Activated CD8-positive, alpha-beta memory T cell treated with anti-CD3 and anti-CD28 coated beads, Interleukin-2, amount 10 ng/mL, durations not matched to agents 7 days and 5 days (primary cell): ENCODE data around the gene SFT2D1. TPM values are rescaled to one million over a fixed set of nuclear protein-coding genes. Genes with fewer than 3 reads are reported as not detected.
A peak's percentile ranks its signal among the peaks of the same experiment; 100 is the strongest.
"Not testable (repeated sequence)": the region's sequence is repeated elsewhere in the genome, so short reads cannot be mapped to it uniquely, and the experiment has no call there.

Experiments used
- ATAC-seq: fragments of 150-1000 bp; cut with Tn5 transposase; one replicate; pipeline ENCODE4 v1.10.0; 2021; ENCODE audit warnings: moderate library complexity
- CTCF ChIA-PET: fragments of 350-600 bp; sonication (Branson Sonifier 250); formaldehyde crosslinking; loops from one replicate; lab custom pipeline; 2021; ENCODE audit warnings: antibody characterized with exemption; lab: Charles Lee
- DNase-seq: peaks from one replicate; pipeline ENCODE4 v3.0.0-alpha.2; 2020
- H3K27ac Mint-ChIP-seq: one replicate; pipeline ENCODE4 v1.8.0; 2021; ENCODE audit warnings: mild to moderate bottlenecking, mixed read lengths
- H3K27me3 Mint-ChIP-seq: one replicate; pipeline ENCODE4 v1.8.0; 2021; ENCODE audit warnings: mixed read lengths
- H3K36me3 Mint-ChIP-seq: one replicate; pipeline ENCODE4 v1.8.0; 2021; ENCODE audit warnings: mild to moderate bottlenecking, mixed read lengths
- H3K4me1 Mint-ChIP-seq: one replicate; pipeline ENCODE4 v1.8.0; 2021; ENCODE audit warnings: mixed read lengths
- H3K4me3 Mint-ChIP-seq: one replicate; pipeline ENCODE4 v1.8.0; 2021; ENCODE audit warnings: mild to moderate bottlenecking, moderate library complexity, mixed read lengths
- H3K9me3 Mint-ChIP-seq: one replicate; pipeline ENCODE4 v1.8.0; 2022; ENCODE audit warnings: low read depth, mixed read lengths
- total RNA-seq, 2 experiments: library from RNA; stranded (reverse); gene quantifications; one replicate each; pipeline ENCODE4 v1.2.3, GENCODE V29; 2021

Gene SFT2D1
- total RNA-seq, result 10 to 100 TPM; 35.6 to 40.0 TPM

GRCh38 chr6:166342349-166343149 is at the start of gene SFT2D1:
Gene SFT2D1 (minus strand): TSS chr6:166342545. CDS start chr6:166342481, 64 bp downstream.
- peak within 1 kb of the TSS; percentile 89 for H3K4me3 Mint-ChIP-seq
- H3K27me3 Mint-ChIP-seq, result peaks cover 14% of the 10 kb centered on the region
- H3K36me3 Mint-ChIP-seq, result no peaks in the 10 kb centered on the region
- no peaks in the 10 kb centered on the region for H3K9me3 Mint-ChIP-seq
- ATAC-seq (peak; percentile 81), DNase-seq (peak; percentile 91)
- H3K27ac Mint-ChIP-seq, result peak within 1 kb of the TSS; percentile 90
- CTCF ChIA-PET, result interaction anchor here (1.0 to 2.1 kb wide), 3 partner anchors 29 to 41 kb away, joined by 4 to 18 read pairs (median 6); no protein-coding TSS in a partner anchor
- H3K4me1 Mint-ChIP-seq, result peaks cover 11% of the 10 kb centered on the region

- CTCF ChIA-PET, result interaction anchor here (1.4 kb wide), 1 partner anchor 75 kb away, joined by 5 read pairs; no protein-coding TSS in a partner anchor
- Mint-ChIP-seq H3K36me3 (no peaks in the 10 kb centered on the region), H3K27ac (no peak overlapping the region), H3K9me3 (no peaks in the 10 kb centered on the region), H3K4me3 (no peak overlapping the region), H3K27me3 (peaks cover 14% of the 10 kb centered on the region), H3K4me1 (peaks cover 2% of the 10 kb centered on the region)
- ATAC-seq, result no peak
- no peak for DNase-seq
Observed at GRCh38 chr6:166389119-166389518, 46.8 kb upstream of the SFT2D1 start.

- no peak overlapping the region for H3K27ac Mint-ChIP-seq
- H3K4me1 Mint-ChIP-seq, result peaks cover 6% of the 10 kb centered on the region
- no peaks in the 10 kb centered on the region for H3K36me3 Mint-ChIP-seq
- peaks cover 12% of the 10 kb centered on the region for H3K27me3 Mint-ChIP-seq
- no peak for DNase-seq
- ATAC-seq, result no peak
- H3K9me3 Mint-ChIP-seq, result no peaks in the 10 kb centered on the region
- CTCF ChIA-PET, result interaction anchor here (0.6 to 2.5 kb wide), 3 partner anchors 12 to 153 kb away, joined by 3 to 13 read pairs (median 5); no protein-coding TSS in a partner anchor
- no peak overlapping the region for H3K4me3 Mint-ChIP-seq
Observed at GRCh38 chr6:166388290-166389004, 46.1 kb upstream of the SFT2D1 start.

- CTCF ChIA-PET, result interaction anchor here (1.0 to 2.5 kb wide), 2 partner anchors 13 to 75 kb away, joined by 4 to 13 read pairs; no protein-coding TSS in a partner anchor
- ATAC-seq (no peak), DNase-seq (no peak)
- Mint-ChIP-seq H3K36me3 (no peaks in the 10 kb centered on the region), H3K9me3 (no peaks in the 10 kb centered on the region), H3K27ac (no peak overlapping the region), H3K4me3 (no peak overlapping the region), H3K27me3 (peaks cover 12% of the 10 kb centered on the region), H3K4me1 (peaks cover 6% of the 10 kb centered on the region)
Observed at GRCh38 chr6:166387642-166388289, 45.4 kb upstream of the SFT2D1 start.

GRCh38 chr6:166387098-166387497 is 44.8 kb upstream of the SFT2D1 start:
- not testable (repeated sequence) for DNase-seq, H3K27me3 Mint-ChIP-seq, H3K27ac Mint-ChIP-seq, H3K9me3 Mint-ChIP-seq, H3K4me1 Mint-ChIP-seq, H3K36me3 Mint-ChIP-seq, ATAC-seq, H3K4me3 Mint-ChIP-seq
- CTCF ChIA-PET, result interaction anchor here (1.0 to 2.5 kb wide), 3 partner anchors 14 to 111 kb away, joined by 4 to 13 read pairs (median 6); no protein-coding TSS in a partner anchor

GRCh38 chr6:166386111-166386510 is 43.8 kb upstream of the SFT2D1 start:
- CTCF ChIA-PET, result interaction anchor here (2.3 kb wide), 1 partner anchor 110 kb away, joined by 6 read pairs; no protein-coding TSS in a partner anchor
- DNase-seq, result no peak
- no peak overlapping the region for H3K4me3 Mint-ChIP-seq

GRCh38 chr6:166383802-166384363 is 41.5 kb upstream of the SFT2D1 start:
- H3K27me3 Mint-ChIP-seq, H3K9me3 Mint-ChIP-seq, H3K36me3 Mint-ChIP-seq, ATAC-seq: not testable (repeated sequence)
- CTCF ChIA-PET, result interaction anchor here (0.9 to 2.7 kb wide), 6 partner anchors 10 to 160 kb away, joined by 3 to 13 read pairs (median 3); partner anchors contain the start of gene SFT2D1
- H3K27ac Mint-ChIP-seq, result peak overlapping the region; percentile 74
- peak overlapping the region; percentile 79 for H3K4me3 Mint-ChIP-seq
- DNase-seq, result peak; percentile 56
- H3K4me1 Mint-ChIP-seq, result peaks cover 15% of the 10 kb centered on the region

More at GRCh38 chr6:166386111-166386510, 43.8 kb upstream of the SFT2D1 start:
- no peak for ATAC-seq
- Mint-ChIP-seq H3K36me3 (no peaks in the 10 kb centered on the region), H3K27ac (no peak overlapping the region), H3K4me1 (peaks cover 13% of the 10 kb centered on the region), H3K27me3 (peaks cover 8% of the 10 kb centered on the region), H3K9me3 (no peaks in the 10 kb centered on the region)

GRCh38 chr6:166382933-166383801 is 40.8 kb upstream of the SFT2D1 start, which contains the start of gene MPC1:
Gene MPC1 (minus strand): TSS chr6:166382940. CDS start chr6:166382876, 64 bp downstream.
- Mint-ChIP-seq H3K9me3 (no peaks in the 10 kb centered on the region), H3K27ac (peak within 1 kb of the TSS; percentile 83), H3K4me1 (peaks cover 15% of the 10 kb centered on the region), H3K36me3 (no peaks in the 10 kb centered on the region), H3K27me3 (peaks cover 2% of the 10 kb centered on the region), H3K4me3 (peak within 1 kb of the TSS; percentile 87)
- ATAC-seq (peak; percentile 93), DNase-seq (peak; percentile 96)
- CTCF ChIA-PET, result interaction anchor here (0.6 to 2.7 kb wide), 7 partner anchors 11 to 161 kb away, joined by 3 to 13 read pairs (median 3); partner anchors contain the start of gene SFT2D1

- no peak for ATAC-seq
- Mint-ChIP-seq H3K36me3 (no peaks in the 10 kb centered on the region), H3K9me3 (no peaks in the 10 kb centered on the region), H3K4me3 (peak overlapping the region; percentile 87), H3K27ac (peak overlapping the region; percentile 83), H3K4me1 (peaks cover 15% of the 10 kb centered on the region), H3K27me3 (no peaks in the 10 kb centered on the region)
- DNase-seq, result no peak
- CTCF ChIA-PET, result interaction anchor here (1.8 kb wide), 1 partner anchor 40 kb away, joined by 18 read pairs; the partner anchor contains the start of gene SFT2D1
Observed at GRCh38 chr6:166382500-166382932, 40.2 kb upstream of the SFT2D1 start.

GRCh38 chr6:166381733-166382499 is 39.6 kb upstream of the SFT2D1 start:
- CTCF ChIA-PET, result interaction anchor here (0.7 to 7.2 kb wide), 31 partner anchors 10 to 742 kb away, joined by 3 to 93 read pairs (median 4); partner anchors contain the start of genes PRR18 and SFT2D1
- DNase-seq (peak; percentile 84), ATAC-seq (peak; percentile 42)
- H3K27me3 Mint-ChIP-seq, result no peaks in the 10 kb centered on the region
- H3K36me3 Mint-ChIP-seq, result no peaks in the 10 kb centered on the region
- peak overlapping the region; percentile 83 for H3K27ac Mint-ChIP-seq
- H3K4me3 Mint-ChIP-seq, result peak overlapping the region; percentile 87
- H3K9me3 Mint-ChIP-seq, result no peaks in the 10 kb centered on the region
- peaks cover 15% of the 10 kb centered on the region for H3K4me1 Mint-ChIP-seq

- H3K4me3 Mint-ChIP-seq, result peak overlapping the region; percentile 87
- ATAC-seq (no peak), DNase-seq (no peak)
- H3K27ac Mint-ChIP-seq, result peak overlapping the region; percentile 83
- no peaks in the 10 kb centered on the region for H3K36me3 Mint-ChIP-seq
- no peaks in the 10 kb centered on the region for H3K27me3 Mint-ChIP-seq
- CTCF ChIA-PET, result interaction anchor here (0.7 to 7.2 kb wide), 32 partner anchors 11 to 742 kb away, joined by 3 to 93 read pairs (median 4); partner anchors contain the start of genes PRR18 and SFT2D1
- H3K4me1 Mint-ChIP-seq, result peaks cover 15% of the 10 kb centered on the region
- H3K9me3 Mint-ChIP-seq, result no peaks in the 10 kb centered on the region
Observed at GRCh38 chr6:166381381-166381732, 39.0 kb upstream of the SFT2D1 start.
